Thymus (tissue), 14 donors: ENCODE measurements around the gene RPL10L. TPM values are rescaled to one million over a fixed set of nuclear protein-coding genes. Genes with fewer than 3 reads are reported as not detected.

Experiments used
- DNase-seq, 9 donors: peaks; one replicate each; pipeline ENCODE4 v3.0.0-alpha.2; 2013; ENCODE audit warnings: low spot score in 9 of 9, low read depth in 6 of 9, missing footprints in 1 of 9
- H3K27ac ChIP-seq, 2 donors: one replicate each; pipeline ENCODE4 v1.5.1; 2013; ENCODE audit warnings: control low read depth in 1 of 2, low read depth in 1 of 2, low read length in 1 of 2, mild to moderate bottlenecking in 1 of 2, moderate library complexity in 1 of 2
- H3K27me3 ChIP-seq, 2 donors: one replicate each; pipeline ENCODE4 v1.5.1; 2013; ENCODE audit warnings: low read length in 1 of 2; ENCODE audit not compliant: control insufficient read depth in 2 of 2, insufficient read depth in 1 of 2
- H3K36me3 ChIP-seq, 2 donors: one replicate each; pipeline ENCODE4 v1.5.1; 2013; ENCODE audit warnings: low read length in 1 of 2, mild to moderate bottlenecking in 1 of 2, moderate library complexity in 1 of 2; ENCODE audit not compliant: control insufficient read depth in 2 of 2, insufficient read depth in 2 of 2
- H3K4me1 ChIP-seq, 2 donors: one replicate each; pipeline ENCODE4 v1.5.1; 2013; ENCODE audit warnings: low read length in 2 of 2; ENCODE audit not compliant: control insufficient read depth in 2 of 2, insufficient read depth in 2 of 2
- H3K4me3 ChIP-seq, 2 donors: one replicate each; pipeline ENCODE4 v1.5.1; 2013; ENCODE audit warnings: low read length in 2 of 2, control low read depth in 1 of 2, mild to moderate bottlenecking in 1 of 2
- H3K9me3 ChIP-seq, 2 donors: one replicate each; pipeline ENCODE4 v1.5.1; 2013; ENCODE audit warnings: low read length in 1 of 2, mild to moderate bottlenecking in 1 of 2; ENCODE audit not compliant: control insufficient read depth in 2 of 2, insufficient read depth in 1 of 2
- WGBS: extraction: QIAGEN DNeasy Blood & Tissue Kit; methylation state at CpG from one replicate; pipeline ENCODE4 v1.1.7; 2013; 5-methylcytosine and 5-hydroxymethylcytosine counted together
- long read RNA-seq, 10 donors: transcript quantifications; one replicate each; lab custom pipeline, GENCODE V29; 2026
- polyA plus RNA-seq: library from polyadenylated mRNA; stranded (reverse); fragments of 200-250 nt; gene quantifications from one replicate; pipeline ENCODE4 v1.2.3, GENCODE V29; 2013
- total RNA-seq: library from RNA; stranded (reverse); fragments of 120-200 nt; gene quantifications from one replicate; pipeline ENCODE4 v1.2.4, GENCODE V29; 2013
- donor health status: healthy.

RPL10L gene
- total RNA-seq (not detected), polyA plus RNA-seq (not detected)
- long read RNA-seq, donor 1 = 0 reads
- long read RNA-seq, donor 2 = 0 reads
- long read RNA-seq, donor 3 = 0 reads
- long read RNA-seq, donor 4 = 0 reads
- long read RNA-seq, donor 5 = 0 reads
- long read RNA-seq, donor 6 = 0 reads
- long read RNA-seq, donor 7 = 0 reads
- long read RNA-seq, donor 8 = 0 reads
- long read RNA-seq, donor 9 = 0 reads
- long read RNA-seq, donor 10 = 0 reads

DNA sequence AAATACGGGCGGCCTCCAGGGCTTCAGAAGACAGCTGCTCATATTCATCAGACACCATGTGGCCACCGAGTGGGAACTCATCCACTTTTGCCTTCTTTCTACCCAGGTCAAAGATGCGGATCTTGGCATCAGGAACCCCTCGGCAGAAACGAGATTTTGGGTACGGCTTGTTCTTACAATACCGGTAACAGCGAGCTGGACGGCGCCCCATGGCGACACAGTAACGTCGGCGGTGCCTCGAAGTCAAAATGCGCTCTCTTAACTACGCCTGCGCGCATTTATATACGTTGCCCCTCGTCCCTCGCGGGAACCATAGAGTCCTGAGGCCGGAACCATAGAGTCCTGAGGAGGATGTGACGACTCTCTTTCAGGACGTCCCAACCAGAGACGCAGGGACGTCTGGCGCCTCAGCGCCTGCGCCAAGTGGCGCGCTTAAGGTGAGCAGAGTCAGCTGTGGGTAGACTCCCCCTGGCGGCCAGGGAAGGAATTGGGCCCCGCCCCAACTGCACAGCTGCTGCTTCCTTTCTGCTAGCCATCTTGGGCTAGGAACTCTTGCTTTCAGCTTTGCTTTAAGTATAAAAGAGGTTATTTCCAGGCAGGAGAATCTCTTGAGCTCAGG, at the start of gene RPL10L:
TSS of gene RPL10L (minus strand) at position 256 of the 619 bp plus-strand sequence. CDS start at position 211, 45 bp downstream.
- H3K4me3 ChIP-seq = no peak within 1 kb of the TSS
- no peak for DNase-seq

GRCh38 chr14:46691819-46692218, 40.2 kb upstream of the RPL10L start:
- WGBS = 94% methylated on average over 3 of the region's 3 CpGs
- Histone ChIP-seq H3K27ac (no peak overlapping the region), H3K36me3 (no peaks in the 10 kb centered on the region), H3K4me1 (no peaks in the 10 kb centered on the region), H3K4me3 (no peak overlapping the region), H3K27me3 (no peaks in the 10 kb centered on the region), H3K9me3 (peaks cover 1 to 4% of the 10 kb centered on the region in 2 donors)
- DNase-seq = no peak

More for the DNA sequence above, at the start of gene RPL10L:
- peaks cover 2 to 5% of the 10 kb centered on the region in 2 donors for H3K9me3 ChIP-seq
- H3K4me1 ChIP-seq = no peaks in the 10 kb centered on the region
- H3K27ac ChIP-seq = no peak within 1 kb of the TSS
- H3K27me3 ChIP-seq = no peaks in the 10 kb centered on the region
- 96% methylated on average over 36 of the region's 36 CpGs for WGBS
- no peaks in the 10 kb centered on the region for H3K36me3 ChIP-seq

DNA sequence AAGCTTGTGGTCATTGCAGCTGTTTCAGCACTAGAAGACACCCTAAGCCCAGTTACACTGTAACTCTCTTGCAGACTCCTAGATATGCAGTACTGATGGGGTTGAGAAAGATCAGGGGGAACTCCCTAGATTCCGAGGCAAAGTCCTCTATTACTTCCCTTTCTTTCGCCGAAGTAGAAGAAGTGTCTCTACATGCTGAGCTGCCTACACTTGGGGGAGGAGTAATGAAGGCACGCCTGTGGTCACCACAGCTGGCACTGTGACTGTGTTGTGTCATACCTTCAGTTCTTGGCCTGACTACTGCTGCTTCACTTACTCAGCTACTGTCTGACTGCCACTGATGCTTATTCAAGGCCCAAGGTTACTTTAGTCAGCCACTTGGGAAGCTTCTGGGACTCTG, 35.1 kb upstream of the RPL10L start:
- H3K36me3 ChIP-seq = no peaks in the 10 kb centered on the region
- H3K4me1 ChIP-seq = no peaks in the 10 kb centered on the region
- DNase-seq = peak in 1 of 9 donors; percentile 1
- WGBS = 91% methylated on average over 4 of the region's 4 CpGs
- peaks cover 3 to 8% of the 10 kb centered on the region in 2 donors for H3K9me3 ChIP-seq
- no peaks in the 10 kb centered on the region for H3K27me3 ChIP-seq
- no peak overlapping the region for H3K27ac ChIP-seq
- H3K4me3 ChIP-seq = no peak overlapping the region

GRCh38 chr14:46672128-46672527, 20.5 kb upstream of the RPL10L start:
- H3K4me1 ChIP-seq = no peaks in the 10 kb centered on the region
- peaks cover 0 to 7% of the 10 kb centered on the region in 2 donors for H3K9me3 ChIP-seq
- H3K27ac ChIP-seq = no peak overlapping the region
- no peaks in the 10 kb centered on the region for H3K27me3 ChIP-seq
- WGBS = 93% methylated on average over 3 of the region's 3 CpGs
- no peak for DNase-seq
- H3K36me3 ChIP-seq = no peaks in the 10 kb centered on the region
- H3K4me3 ChIP-seq = no peak overlapping the region

GRCh38 chr14:46663382-46663781, 11.8 kb upstream of the RPL10L start:
- no peaks in the 10 kb centered on the region for H3K9me3 ChIP-seq
- no peak for DNase-seq
- WGBS = 85% methylated on average over 4 of the region's 4 CpGs
- no peaks in the 10 kb centered on the region for H3K4me1 ChIP-seq
- no peaks in the 10 kb centered on the region for H3K36me3 ChIP-seq
- no peak overlapping the region for H3K4me3 ChIP-seq
- no peak overlapping the region for H3K27ac ChIP-seq
- H3K27me3 ChIP-seq = no peaks in the 10 kb centered on the region

DNA sequence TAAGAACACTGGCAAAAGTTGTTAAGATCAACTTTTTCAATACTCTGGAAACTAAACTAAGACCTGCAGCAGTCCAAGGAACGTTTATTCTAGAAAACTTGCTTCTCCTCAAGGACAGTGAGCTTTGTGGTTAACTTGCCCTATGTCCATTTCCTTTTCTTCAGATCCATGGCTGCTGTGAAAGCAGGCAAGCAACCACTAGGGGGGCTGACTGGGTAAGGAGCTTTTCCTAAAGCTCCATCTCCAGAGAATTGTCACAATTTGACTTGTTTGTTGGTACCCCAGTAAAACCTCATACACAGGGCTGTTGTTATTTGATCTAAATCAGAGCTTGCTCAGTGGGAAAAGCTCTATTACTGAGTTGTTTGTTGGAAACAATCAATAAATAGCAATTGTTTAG, 10.1 kb upstream of the RPL10L start:
- WGBS = 30% methylated on average over 1 of the region's 1 CpG
- Histone ChIP-seq H3K4me3 (no peak overlapping the region), H3K9me3 (no peaks in the 10 kb centered on the region), H3K27me3 (no peaks in the 10 kb centered on the region), H3K27ac (no peak overlapping the region), H3K36me3 (no peaks in the 10 kb centered on the region), H3K4me1 (no peaks in the 10 kb centered on the region)
- DNase-seq = no peak

GRCh38 chr14:46653031-46653755, 1.6 kb upstream of the RPL10L start:
- no peak overlapping the region for H3K4me3 ChIP-seq
- H3K4me1 ChIP-seq = no peaks in the 10 kb centered on the region
- H3K9me3 ChIP-seq = peaks cover 2 to 5% of the 10 kb centered on the region in 2 donors
- no peak overlapping the region for H3K27ac ChIP-seq
- no peaks in the 10 kb centered on the region for H3K27me3 ChIP-seq
- no peaks in the 10 kb centered on the region for H3K36me3 ChIP-seq
- no peak for DNase-seq

DNA sequence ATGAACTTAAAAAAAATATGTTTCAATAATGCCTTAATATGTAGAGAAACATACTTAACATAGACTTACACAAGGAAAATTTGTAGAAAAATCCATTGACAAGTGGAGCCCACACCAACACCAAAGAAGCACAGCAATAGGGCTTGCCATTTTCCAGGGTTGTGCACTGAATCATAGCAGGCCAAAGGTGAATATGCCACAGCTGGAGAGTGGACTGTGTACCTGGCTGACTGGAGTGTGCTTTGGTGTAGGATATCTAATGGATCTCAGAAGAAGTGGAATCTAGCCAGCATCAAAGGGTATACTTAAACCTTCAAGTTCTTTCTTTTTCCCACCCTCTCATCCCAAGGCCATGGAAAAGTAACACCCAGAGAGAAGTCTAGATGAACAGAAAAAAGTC, 4.8 kb downstream of the RPL10L start:
- no peak for DNase-seq
- Histone ChIP-seq H3K27ac (no peak overlapping the region), H3K27me3 (no peaks in the 10 kb centered on the region), H3K4me1 (no peaks in the 10 kb centered on the region), H3K36me3 (no peaks in the 10 kb centered on the region), H3K9me3 (peaks cover 2 to 5% of the 10 kb centered on the region in 2 donors), H3K4me3 (no peak overlapping the region)

DNA sequence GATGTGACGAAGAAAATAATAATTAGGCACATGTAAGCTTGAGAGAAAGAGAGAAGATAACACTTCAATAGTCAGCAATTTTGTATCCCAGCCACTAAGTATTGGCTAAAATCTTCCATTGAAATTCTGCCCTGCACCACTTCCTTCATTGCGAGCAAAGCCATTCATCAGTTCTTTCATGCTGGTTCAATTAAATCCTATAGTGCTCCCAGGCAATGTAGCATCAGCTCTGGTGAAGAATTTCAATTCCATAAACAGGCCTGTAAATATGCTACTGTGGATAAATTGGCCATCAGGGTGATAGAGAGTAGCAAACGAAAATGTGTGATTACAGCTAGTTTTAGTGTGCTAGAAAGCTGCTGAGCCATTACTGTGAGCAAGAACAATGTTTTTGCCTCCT, 24.7 kb downstream of the RPL10L start:
- H3K27me3 ChIP-seq = no peaks in the 10 kb centered on the region
- no peaks in the 10 kb centered on the region for H3K36me3 ChIP-seq
- no peaks in the 10 kb centered on the region for H3K9me3 ChIP-seq
- no peaks in the 10 kb centered on the region for H3K4me1 ChIP-seq
- no peak overlapping the region for H3K4me3 ChIP-seq
- H3K27ac ChIP-seq = no peak overlapping the region
- WGBS = 87% methylated on average over 3 of the region's 3 CpGs
- DNase-seq = no peak
